ENCODE results near the gene STEAP4. TPM values are rescaled to one million over a fixed set of nuclear protein-coding genes. Genes with fewer than 3 reads are reported as not detected.
A peak's percentile ranks its signal among the peaks of the same experiment; 100 is the strongest.

Gene STEAP4
- total and polyA plus RNA-seq, 2 donors (not counting 1 experiment from before 2014, with no cell fraction given): 0.94 to 0.99 TPM

GRCh38 chr7:88256906-88257305 is 49.8 kb downstream of the STEAP4 start:
- no peak for TF ChIP-seq EZH2 (IDR thresholded peaks at IDR 0.05; ENCODE audit: low read length, missing control alignments)
- TF ChIP-seq, protein P1, sequence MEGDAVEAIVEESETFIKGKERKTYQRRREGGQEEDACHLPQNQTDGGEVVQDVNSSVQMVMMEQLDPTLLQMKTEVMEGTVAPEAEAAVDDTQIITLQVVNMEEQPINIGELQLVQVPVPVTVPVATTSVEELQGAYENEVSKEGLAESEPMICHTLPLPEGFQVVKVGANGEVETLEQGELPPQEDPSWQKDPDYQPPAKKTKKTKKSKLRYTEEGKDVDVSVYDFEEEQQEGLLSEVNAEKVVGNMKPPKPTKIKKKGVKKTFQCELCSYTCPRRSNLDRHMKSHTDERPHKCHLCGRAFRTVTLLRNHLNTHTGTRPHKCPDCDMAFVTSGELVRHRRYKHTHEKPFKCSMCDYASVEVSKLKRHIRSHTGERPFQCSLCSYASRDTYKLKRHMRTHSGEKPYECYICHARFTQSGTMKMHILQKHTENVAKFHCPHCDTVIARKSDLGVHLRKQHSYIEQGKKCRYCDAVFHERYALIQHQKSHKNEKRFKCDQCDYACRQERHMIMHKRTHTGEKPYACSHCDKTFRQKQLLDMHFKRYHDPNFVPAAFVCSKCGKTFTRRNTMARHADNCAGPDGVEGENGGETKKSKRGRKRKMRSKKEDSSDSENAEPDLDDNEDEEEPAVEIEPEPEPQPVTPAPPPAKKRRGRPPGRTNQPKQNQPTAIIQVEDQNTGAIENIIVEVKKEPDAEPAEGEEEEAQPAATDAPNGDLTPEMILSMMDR (conservative IDR thresholded peaks at IDR 0.05 in 1 of 2, IDR thresholded peaks at IDR 0.05 in 1 of 2; ENCODE audit: low read depth in 1 of 2, low read length in 2 of 2): no peak

DNA sequence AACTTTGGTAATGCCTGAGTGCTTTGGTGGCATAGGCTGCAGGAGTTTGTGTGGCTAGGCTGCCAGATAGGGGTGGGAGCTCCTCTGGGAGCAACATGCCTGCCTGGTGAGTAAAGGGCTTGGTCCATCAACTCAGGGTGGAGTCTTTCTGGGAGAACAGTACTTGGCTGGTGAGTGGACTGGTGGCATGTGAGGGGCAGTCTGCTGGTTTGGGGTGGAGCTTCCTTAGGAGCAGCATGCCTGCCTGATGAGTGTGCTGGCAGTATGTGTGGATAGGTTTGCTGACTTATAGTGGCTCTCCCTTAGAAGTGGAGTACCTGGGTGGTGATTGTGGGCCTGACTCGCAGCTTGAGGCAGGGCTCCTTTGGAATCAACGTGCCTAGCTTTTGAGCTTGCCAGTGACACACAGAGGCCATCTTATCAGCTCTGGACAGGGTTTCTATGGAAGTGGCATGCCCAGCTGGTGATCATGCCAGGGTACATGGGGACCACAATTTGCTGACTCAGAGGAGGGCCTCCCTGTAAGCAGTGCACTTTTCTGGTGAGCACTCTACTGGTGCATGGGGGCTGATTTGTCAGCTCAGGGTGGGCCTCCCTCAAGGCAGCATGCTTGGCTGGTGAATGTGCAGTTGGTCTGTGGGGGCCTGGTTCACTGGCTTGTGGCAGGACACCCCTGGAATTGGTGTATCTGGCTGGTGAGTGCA is 51.8 kb downstream of the STEAP4 start:
- Histone ChIP-seq H3K9ac (ENCODE audit: insufficient read depth, low read length) (no peak overlapping the region), H4K20me1 (ENCODE audit: control insufficient read depth, extremely low read depth, insufficient read depth, low read length) (no peaks in the 10 kb centered on the region), H3K9me3 (ENCODE audit: control insufficient read depth, insufficient read depth, low read depth, low read length) (no peaks in the 10 kb centered on the region), H3K36me3 (ENCODE audit: control insufficient read depth, insufficient read depth, low read length) (no peaks in the 10 kb centered on the region), H3K27ac (ENCODE audit: insufficient read depth, low read length) (no peak overlapping the region), H3K4me2 (ENCODE audit: extremely low read depth, insufficient read depth, low read length) (no peak overlapping the region), H3K4me3 (replicated peaks in 1 of 4; ENCODE audit: control extremely low read depth in 1 of 4, insufficient read depth in 1 of 4, low read depth in 3 of 4, low read length in 4 of 4) (no peak overlapping the region), H3K27me3 (ENCODE audit: control insufficient read depth, insufficient read depth, low read length) (no peaks in the 10 kb centered on the region), H2AFZ (ENCODE audit: low read length) (no peak overlapping the region), H3K79me2 (ENCODE audit: control insufficient read depth, insufficient read depth, low read length) (no peaks in the 10 kb centered on the region), H3K4me1 (ENCODE audit: control insufficient read depth, extremely low read depth, insufficient read depth, low read length) (no peaks in the 10 kb centered on the region)
- TF ChIP-seq, protein P1 (conservative IDR thresholded peaks at IDR 0.05 in 1 of 2, IDR thresholded peaks at IDR 0.05 in 1 of 2; ENCODE audit: low read depth in 1 of 2, low read length in 2 of 2): no peak
- TF ChIP-seq EZH2 (IDR thresholded peaks at IDR 0.05; ENCODE audit: low read length, missing control alignments): no peak
- peak; percentile 7 to 43 for DNase-seq (ENCODE audit: low read depth in 2 of 2)

More at GRCh38 chr7:88256906-88257305, 49.8 kb downstream of the STEAP4 start:
- no peak overlapping the region for H3K4me3 ChIP-seq (replicated peaks in 1 of 4; ENCODE audit: control extremely low read depth in 1 of 4, insufficient read depth in 1 of 4, low read depth in 3 of 4, low read length in 4 of 4)
- H3K9ac ChIP-seq (ENCODE audit: insufficient read depth, low read length): no peak overlapping the region
- no peaks in the 10 kb centered on the region for H3K36me3 ChIP-seq (ENCODE audit: control insufficient read depth, insufficient read depth, low read length)
- H3K4me2 ChIP-seq (ENCODE audit: extremely low read depth, insufficient read depth, low read length): no peak overlapping the region
- no peaks in the 10 kb centered on the region for H3K9me3 ChIP-seq (ENCODE audit: control insufficient read depth, insufficient read depth, low read depth, low read length)
- DNase-seq (ENCODE audit: low read depth in 2 of 2): no peak
- H4K20me1 ChIP-seq (ENCODE audit: control insufficient read depth, extremely low read depth, insufficient read depth, low read length): no peaks in the 10 kb centered on the region
- no peaks in the 10 kb centered on the region for H3K27me3 ChIP-seq (ENCODE audit: control insufficient read depth, insufficient read depth, low read length)
- H3K4me1 ChIP-seq (ENCODE audit: control insufficient read depth, extremely low read depth, insufficient read depth, low read length): no peaks in the 10 kb centered on the region
- H3K27ac ChIP-seq (ENCODE audit: insufficient read depth, low read length): no peak overlapping the region
- H3K79me2 ChIP-seq (ENCODE audit: control insufficient read depth, insufficient read depth, low read length): no peaks in the 10 kb centered on the region
- H2AFZ ChIP-seq (ENCODE audit: low read length): no peak overlapping the region

DNA sequence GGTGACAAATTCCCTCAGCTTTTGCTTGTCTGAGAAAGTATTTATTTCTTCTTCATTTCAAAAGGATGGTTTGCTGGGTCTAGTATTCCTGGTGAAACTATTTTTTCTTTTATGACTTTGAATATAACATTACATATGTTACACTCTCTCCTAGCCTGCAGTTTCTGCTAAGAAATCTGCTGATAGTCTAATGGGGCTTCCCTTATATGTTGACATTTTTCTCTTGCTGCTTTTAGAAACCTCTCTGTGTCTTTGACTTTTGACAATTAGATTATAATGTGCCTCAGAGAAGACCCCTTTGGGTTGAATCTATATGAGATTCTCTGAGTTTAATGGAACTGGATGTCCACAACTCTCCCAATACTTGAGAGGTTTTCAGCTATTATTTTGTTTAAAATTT is 53.1 kb downstream of the STEAP4 start:
- TF ChIP-seq, protein P1 (conservative IDR thresholded peaks at IDR 0.05 in 1 of 2, IDR thresholded peaks at IDR 0.05 in 1 of 2; ENCODE audit: low read depth in 1 of 2, low read length in 2 of 2): no peak
- TF ChIP-seq EZH2 (IDR thresholded peaks at IDR 0.05; ENCODE audit: low read length, missing control alignments): no peak
- Histone ChIP-seq H3K9me3 (ENCODE audit: control insufficient read depth, insufficient read depth, low read depth, low read length) (no peaks in the 10 kb centered on the region), H3K4me3 (replicated peaks in 1 of 4; ENCODE audit: control extremely low read depth in 1 of 4, insufficient read depth in 1 of 4, low read depth in 3 of 4, low read length in 4 of 4) (no peak overlapping the region), H3K4me2 (ENCODE audit: extremely low read depth, insufficient read depth, low read length) (no peak overlapping the region), H4K20me1 (ENCODE audit: control insufficient read depth, extremely low read depth, insufficient read depth, low read length) (no peaks in the 10 kb centered on the region), H3K9ac (ENCODE audit: insufficient read depth, low read length) (no peak overlapping the region), H3K36me3 (ENCODE audit: control insufficient read depth, insufficient read depth, low read length) (no peaks in the 10 kb centered on the region), H3K4me1 (ENCODE audit: control insufficient read depth, extremely low read depth, insufficient read depth, low read length) (no peaks in the 10 kb centered on the region), H3K79me2 (ENCODE audit: control insufficient read depth, insufficient read depth, low read length) (no peaks in the 10 kb centered on the region), H2AFZ (ENCODE audit: low read length) (no peak overlapping the region), H3K27me3 (ENCODE audit: control insufficient read depth, insufficient read depth, low read length) (no peaks in the 10 kb centered on the region), H3K27ac (ENCODE audit: insufficient read depth, low read length) (no peak overlapping the region)
- no peak for DNase-seq (ENCODE audit: low read depth in 2 of 2)

Data from fibroblast of lung (primary cell).